Endothelial cell (in vitro differentiated cells): Measurements from ENCODE around the gene BRI3. TPM values are rescaled to one million over a fixed set of nuclear protein-coding genes. Genes with fewer than 3 reads are reported as not detected.

Source experiments
- DNase-seq: peaks from one replicate; pipeline ENCODE4 v3.0.0; 2021; ENCODE audit warnings: low spot score
- H3K27ac Mint-ChIP-seq: one replicate; pipeline ENCODE4 v1.8.0; 2021; ENCODE audit warnings: mixed read lengths, inconsistent platforms; ENCODE audit not compliant: unreplicated experiment
- H3K27me3 Mint-ChIP-seq: one replicate; pipeline ENCODE4 v1.8.0; 2021; ENCODE audit warnings: mild to moderate bottlenecking, moderate library complexity, mixed read lengths, inconsistent platforms; ENCODE audit not compliant: unreplicated experiment
- H3K36me3 Mint-ChIP-seq: one replicate; pipeline ENCODE4 v1.8.0; 2021; ENCODE audit warnings: mild to moderate bottlenecking, low read depth, mixed read lengths, inconsistent platforms; ENCODE audit not compliant: unreplicated experiment
- H3K4me1 Mint-ChIP-seq: one replicate; pipeline ENCODE4 v1.8.0; 2021; ENCODE audit warnings: mild to moderate bottlenecking, mixed read lengths, inconsistent platforms; ENCODE audit not compliant: unreplicated experiment
- H3K4me3 Mint-ChIP-seq: one replicate; pipeline ENCODE4 v1.8.0; 2021; ENCODE audit warnings: mild to moderate bottlenecking, mixed read lengths, inconsistent platforms; ENCODE audit not compliant: unreplicated experiment
- H3K9me3 Mint-ChIP-seq: one replicate; pipeline ENCODE4 v1.8.0; 2021; ENCODE audit warnings: mixed read lengths, inconsistent platforms; ENCODE audit not compliant: unreplicated experiment
- CTCF ChIP-seq: fragments of 200-600 bp; sonication (generic); IDR thresholded peaks from one replicate; pipeline ENCODE4 v1.5.0; 2021; ENCODE audit warnings: antibody characterized with exemption; ENCODE audit not compliant: unreplicated experiment
- long read RNA-seq: library from polyadenylated mRNA; unstranded; transcript quantifications from one replicate; pipeline ENCODE4 v2.0.0, GENCODE V29; 2020; ENCODE audit not compliant: unreplicated experiment
- total RNA-seq: library from RNA; stranded (reverse); fragmentation: NEBNext Ultra II Directional; extraction: Animal tissue kit (Norgen Biotek cat#: 25700); gene quantifications from one replicate; pipeline ENCODE4 v1.2.1, GENCODE V29; 2021; ENCODE audit not compliant: unreplicated experiment

Gene BRI3, protein sequence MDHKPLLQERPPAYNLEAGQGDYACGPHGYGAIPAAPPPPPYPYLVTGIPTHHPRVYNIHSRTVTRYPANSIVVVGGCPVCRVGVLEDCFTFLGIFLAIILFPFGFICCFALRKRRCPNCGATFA
- 300 TPM for total RNA-seq
- long read RNA-seq, transcript BRI3-201 (3 exons, 780 nt) = major isoform, 31 of 33 reads
- long read RNA-seq, partial matches to known transcripts = 1 of 33 reads
- long read RNA-seq, other reads (novel, unspliced or antisense) = 1 of 33 reads

DNA sequence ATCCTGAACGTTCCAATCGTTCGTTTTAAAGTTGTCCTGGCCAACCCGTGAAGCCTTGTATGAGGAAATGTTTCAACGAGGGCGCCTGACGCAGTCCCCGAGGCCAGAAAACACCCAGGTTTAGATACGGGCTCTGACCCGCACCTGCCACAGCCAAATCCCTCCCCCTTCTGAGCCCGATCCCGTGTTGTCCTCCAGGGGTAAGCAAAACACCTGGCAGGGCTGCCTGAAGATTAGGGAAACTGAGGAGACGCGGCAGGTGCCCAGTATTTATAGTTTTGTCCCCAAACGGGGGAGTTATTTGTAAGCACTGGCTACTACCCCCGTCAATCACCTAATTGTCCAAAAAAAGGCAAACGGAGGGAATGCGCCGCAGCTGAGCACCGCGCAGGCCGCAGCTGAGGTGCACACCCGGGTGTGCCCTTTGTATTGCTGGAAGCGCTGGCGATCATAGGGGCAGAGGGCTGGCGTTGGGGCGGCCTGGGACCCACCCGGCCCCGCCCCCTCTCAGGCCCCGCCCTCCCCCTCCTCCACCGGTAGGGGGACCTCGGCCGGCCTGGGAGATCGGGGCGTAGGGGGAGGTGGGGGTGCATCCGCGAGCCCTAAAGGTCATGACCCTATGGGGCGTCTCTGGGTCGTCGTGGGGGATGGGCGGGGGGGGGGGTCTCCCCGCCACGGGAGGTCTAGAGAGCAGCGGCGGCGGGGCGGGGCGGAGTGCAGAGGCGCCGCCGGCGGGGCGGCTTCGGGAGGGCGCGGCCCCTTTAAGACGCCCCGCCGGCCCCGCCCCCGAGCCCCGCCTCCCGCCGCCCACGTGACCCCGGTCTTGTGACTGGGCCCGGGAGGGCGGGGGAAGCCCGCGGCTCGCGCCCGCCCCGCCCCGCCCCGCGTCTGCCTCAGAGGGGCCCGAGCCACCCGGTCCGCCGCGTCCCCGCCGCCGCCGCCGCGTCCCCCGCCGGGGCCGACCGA is at the start of gene BRI3:
Gene BRI3, plus strand, starts transcription at position 896 of the 966 bp plus-strand sequence. CDS start 110 bp downstream, outside the sequence.
- TF ChIP-seq CTCF = peak; percentile 81
- H3K4me1 Mint-ChIP-seq = peaks cover 30% of the 10 kb centered on the region
- peaks cover 13% of the 10 kb centered on the region for H3K36me3 Mint-ChIP-seq
- DNase-seq = peak; percentile 91
- peak within 1 kb of the TSS; percentile 97 for H3K4me3 Mint-ChIP-seq
- H3K9me3 Mint-ChIP-seq = no peaks in the 10 kb centered on the region
- peaks cover 15% of the 10 kb centered on the region for H3K27me3 Mint-ChIP-seq
- peak within 1 kb of the TSS; percentile 80 for H3K27ac Mint-ChIP-seq

DNA sequence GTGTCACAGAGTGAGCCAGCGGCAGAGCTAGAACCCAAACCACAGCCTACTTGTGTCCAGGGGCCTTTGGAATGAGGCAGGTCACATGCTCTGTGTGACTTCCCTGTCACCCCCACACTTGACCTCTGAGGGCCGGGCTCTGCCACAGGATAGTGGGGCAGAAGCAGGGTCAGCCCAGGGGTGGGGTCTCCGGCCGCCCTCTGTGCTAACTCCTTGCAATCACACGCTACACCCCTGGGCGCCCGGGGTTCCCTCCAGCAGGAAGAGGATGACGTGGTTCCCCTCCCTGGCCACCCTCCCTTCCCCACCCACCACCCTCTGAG is 49.3 kb upstream of the BRI3 start:
- H3K27me3 Mint-ChIP-seq = peaks cover 5% of the 10 kb centered on the region
- no peak for TF ChIP-seq CTCF
- no peak for DNase-seq
- H3K4me3 Mint-ChIP-seq = no peak overlapping the region
- H3K27ac Mint-ChIP-seq = no peak overlapping the region
- H3K36me3 Mint-ChIP-seq = peaks cover 17% of the 10 kb centered on the region
- no peaks in the 10 kb centered on the region for H3K9me3 Mint-ChIP-seq
- no peaks in the 10 kb centered on the region for H3K4me1 Mint-ChIP-seq

DNA sequence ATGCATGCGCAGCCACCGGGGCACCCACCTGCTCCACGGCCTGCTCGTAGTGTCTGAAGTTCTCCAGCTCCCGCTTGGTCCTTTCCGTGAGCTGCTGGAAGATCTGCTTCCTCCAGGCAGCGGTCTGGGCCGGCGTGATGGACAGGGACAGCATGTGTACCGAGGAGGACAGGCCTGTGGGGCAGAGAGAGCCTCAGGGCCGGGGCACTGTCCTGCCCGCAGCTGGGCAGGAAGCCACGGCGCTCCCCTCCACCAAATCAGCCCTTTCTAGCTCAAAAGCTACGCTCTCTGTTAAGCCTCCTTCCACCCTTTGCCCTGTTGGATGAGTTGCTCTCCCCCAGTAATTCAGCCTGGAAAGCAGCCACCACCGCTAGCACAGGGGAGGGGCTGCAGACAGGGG is 48.7 kb upstream of the BRI3 start:
- peaks cover 5% of the 10 kb centered on the region for H3K27me3 Mint-ChIP-seq
- no peak for TF ChIP-seq CTCF
- no peak for DNase-seq
- no peaks in the 10 kb centered on the region for H3K9me3 Mint-ChIP-seq
- H3K27ac Mint-ChIP-seq = no peak overlapping the region
- no peak overlapping the region for H3K4me3 Mint-ChIP-seq
- H3K36me3 Mint-ChIP-seq = peaks cover 17% of the 10 kb centered on the region
- H3K4me1 Mint-ChIP-seq = no peaks in the 10 kb centered on the region

DNA sequence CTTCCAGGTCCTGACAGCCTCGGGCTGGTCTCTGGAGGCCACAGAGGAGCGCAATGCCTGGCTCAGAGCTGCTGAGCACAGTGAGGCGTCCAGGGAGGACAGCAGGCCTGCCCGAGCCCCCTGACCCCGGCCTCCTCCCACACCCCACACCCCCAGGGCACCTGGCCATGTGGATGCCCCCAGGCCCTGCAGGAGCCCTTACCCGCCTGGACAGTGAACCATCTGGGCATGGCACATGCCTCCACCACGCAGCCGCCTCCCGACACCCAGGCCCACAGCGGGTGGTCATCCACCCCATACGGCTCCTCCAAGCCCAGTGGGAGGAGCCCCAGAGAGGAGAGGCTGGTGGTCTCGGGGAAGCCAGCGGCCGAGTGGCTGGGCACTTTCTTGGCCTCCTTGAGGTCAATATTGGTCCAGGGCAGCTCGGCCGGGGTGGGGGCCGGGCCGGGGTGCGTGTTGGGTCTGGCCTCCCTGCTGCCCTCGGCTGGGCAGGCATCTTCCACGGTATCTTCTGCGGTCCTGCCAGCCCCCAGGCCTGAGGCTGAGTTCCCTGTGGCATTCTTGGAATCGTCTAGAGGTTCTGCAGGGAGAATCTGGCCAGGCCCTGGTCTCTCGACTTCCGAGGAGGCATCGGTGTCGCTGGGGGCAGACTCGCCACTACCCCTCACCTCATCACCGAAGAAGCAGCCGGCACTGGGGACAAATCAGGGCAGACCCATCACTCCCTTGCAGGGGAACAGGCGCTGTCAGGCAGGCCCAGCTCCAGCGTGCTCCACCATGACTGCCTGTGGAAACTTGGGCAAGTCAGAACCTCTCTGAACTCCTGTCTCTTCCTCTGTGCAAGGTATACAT is 48.0 kb upstream of the BRI3 start:
- Mint-ChIP-seq H3K4me1 (no peaks in the 10 kb centered on the region), H3K27me3 (peaks cover 5% of the 10 kb centered on the region), H3K9me3 (no peaks in the 10 kb centered on the region), H3K36me3 (peaks cover 19% of the 10 kb centered on the region), H3K27ac (peak overlapping the region; percentile 36), H3K4me3 (no peak overlapping the region)
- no peak for TF ChIP-seq CTCF
- DNase-seq = no peak
